Gastrocnemius medialis (tissue), 4 donors: ENCODE data around the gene RUFY3.

Experiments used
- POLR2A ChIP-seq, 2 donors: fragments of 450-650 bp; IDR thresholded peaks; one replicate each; pipeline ENCODE4 v1.6.1; 2017; ENCODE audit warnings: antibody characterized with exemption in 2 of 2, mild to moderate bottlenecking in 2 of 2, moderate library complexity in 2 of 2
- TF ChIP-seq, protein P1 (sequence below), 5 experiments: fragments of 450-650 bp in 3 of 5; fragments of 200-600 bp in 2 of 5; sonication (generic) in 2 of 5; IDR thresholded peaks in 4 of 5; conservative IDR thresholded peaks in 1 of 5; 1 replicate in 4 of 5; 2 replicates in 1 of 5; pipeline ENCODE4 v1.5.1; 2016 to 2019; ENCODE audit warnings: antibody characterized with exemption in 5 of 5, mild to moderate bottlenecking in 3 of 5, moderate library complexity in 3 of 5

DNA sequence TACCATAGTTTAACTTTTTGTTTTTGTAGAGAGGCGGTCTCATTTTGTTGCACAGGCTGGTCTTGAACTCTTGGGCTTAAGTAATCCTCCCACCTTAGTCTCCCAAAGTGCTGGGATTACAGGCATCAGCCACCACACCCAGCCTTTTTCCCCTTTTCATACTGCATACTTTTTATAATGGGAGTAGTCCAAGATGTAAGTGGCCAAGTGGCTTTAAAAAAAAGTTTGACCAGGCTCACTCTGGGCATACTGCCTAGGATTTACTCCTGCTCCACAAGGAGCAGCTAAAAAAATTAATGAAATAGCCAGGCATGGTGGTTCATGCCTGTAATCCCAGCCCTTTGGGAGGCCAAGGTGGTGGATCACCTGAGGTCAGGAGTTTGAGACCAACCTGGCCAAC, 111.9 kb downstream of the RUFY3 start:
- TF ChIP-seq, protein P1, sequence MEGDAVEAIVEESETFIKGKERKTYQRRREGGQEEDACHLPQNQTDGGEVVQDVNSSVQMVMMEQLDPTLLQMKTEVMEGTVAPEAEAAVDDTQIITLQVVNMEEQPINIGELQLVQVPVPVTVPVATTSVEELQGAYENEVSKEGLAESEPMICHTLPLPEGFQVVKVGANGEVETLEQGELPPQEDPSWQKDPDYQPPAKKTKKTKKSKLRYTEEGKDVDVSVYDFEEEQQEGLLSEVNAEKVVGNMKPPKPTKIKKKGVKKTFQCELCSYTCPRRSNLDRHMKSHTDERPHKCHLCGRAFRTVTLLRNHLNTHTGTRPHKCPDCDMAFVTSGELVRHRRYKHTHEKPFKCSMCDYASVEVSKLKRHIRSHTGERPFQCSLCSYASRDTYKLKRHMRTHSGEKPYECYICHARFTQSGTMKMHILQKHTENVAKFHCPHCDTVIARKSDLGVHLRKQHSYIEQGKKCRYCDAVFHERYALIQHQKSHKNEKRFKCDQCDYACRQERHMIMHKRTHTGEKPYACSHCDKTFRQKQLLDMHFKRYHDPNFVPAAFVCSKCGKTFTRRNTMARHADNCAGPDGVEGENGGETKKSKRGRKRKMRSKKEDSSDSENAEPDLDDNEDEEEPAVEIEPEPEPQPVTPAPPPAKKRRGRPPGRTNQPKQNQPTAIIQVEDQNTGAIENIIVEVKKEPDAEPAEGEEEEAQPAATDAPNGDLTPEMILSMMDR (IDR thresholded peaks at IDR 0.05 in 4 of 5, conservative IDR thresholded peaks at IDR 0.05 in 1 of 5): no peak
- TF ChIP-seq POLR2A (IDR thresholded peaks at IDR 0.05): no peak
